ENCODE data around the gene FBXO10. TPM values are rescaled to one million over a fixed set of nuclear protein-coding genes. Genes with fewer than 3 reads are reported as not detected.
"Not testable (repeated sequence)": the region's sequence is repeated elsewhere in the genome, so short reads cannot be mapped to it uniquely, and the experiment has no call there.

Gene FBXO10
- polyA plus RNA-seq, 10 donors: 22.8 to 39.8 (median 32.9) TPM

GRCh38 chr9:37511016-37512010 is 64.9 kb downstream of the FBXO10 start:
- no peak for DNase-seq

GRCh38 chr9:37510053-37510452 is 66.1 kb downstream of the FBXO10 start:
- not testable (repeated sequence) for DNase-seq

- DNase-seq: no peak
Measured at GRCh38 chr9:37509536-37509935, 66.6 kb downstream of the FBXO10 start.

GRCh38 chr9:37508834-37509206 is 67.4 kb downstream of the FBXO10 start:
- no peak for DNase-seq

- no peak for DNase-seq
Measured at GRCh38 chr9:37508135-37508833, 67.9 kb downstream of the FBXO10 start.

GRCh38 chr9:37507566-37508134 is 68.5 kb downstream of the FBXO10 start:
- no peak for DNase-seq

- DNase-seq: no peak
Measured at GRCh38 chr9:37504605-37505004, 71.6 kb downstream of the FBXO10 start.

- no peak for DNase-seq
Measured at GRCh38 chr9:37503736-37504135, 72.4 kb downstream of the FBXO10 start.

- no peak for DNase-seq
Measured at GRCh38 chr9:37501957-37502596, 74.1 kb downstream of the FBXO10 start.

- no peak for DNase-seq
Measured at GRCh38 chr9:37499297-37499696, 76.9 kb downstream of the FBXO10 start.

- no peak for DNase-seq
Measured at GRCh38 chr9:37498457-37498856, 77.7 kb downstream of the FBXO10 start.

- no peak for DNase-seq
Measured at GRCh38 chr9:37497320-37497719, 78.9 kb downstream of the FBXO10 start.

GRCh38 chr9:37496020-37496419 is 80.2 kb downstream of the FBXO10 start:
- no peak for DNase-seq

- no peak for DNase-seq
Measured at GRCh38 chr9:37495571-37495970, 80.6 kb downstream of the FBXO10 start.

GRCh38 chr9:37491939-37492338 is 84.2 kb downstream of the FBXO10 start:
- DNase-seq: no peak

GRCh38 chr9:37486616-37487548 is 89.3 kb downstream of the FBXO10 start:
- peak; percentile 64 to 81 (median 76) for DNase-seq

GRCh38 chr9:37486256-37486615 is 89.9 kb downstream of the FBXO10 start:
- peak in 1 of 3 donors; percentile 43 for DNase-seq

GRCh38 chr9:37485389-37486255 is 90.6 kb downstream of the FBXO10 start, which contains the start of gene POLR1E:
POLR1E (plus strand) TSS chr9:37485948; CDS start chr9:37486048, 100 bp downstream.
- peak; percentile 87 to 95 (median 91) for DNase-seq

GRCh38 chr9:37480759-37481158 is 95.4 kb downstream of the FBXO10 start:
- DNase-seq: no peak

Data from muscle of back (tissue), 11 donors.